Measurements from ENCODE around the gene TIAM2.

TIAM2 gene

GRCh38 chr6:155171109-155171746 lies 176.1 kb downstream of the TIAM2 start:
- H3K4me3 ChIP-seq (ENCODE audit: low read depth, low read length): peak overlapping the region; percentile 36
- TF ChIP-seq CTCF (IDR thresholded peaks at IDR 0.05; ENCODE audit: low read depth, low read length): no peak

GRCh38 chr6:155171747-155172449 lies 176.8 kb downstream of the TIAM2 start:
- peak overlapping the region; percentile 36 for H3K4me3 ChIP-seq (ENCODE audit: low read depth, low read length)
- TF ChIP-seq CTCF (IDR thresholded peaks at IDR 0.05; ENCODE audit: low read depth, low read length): no peak

- H3K4me3 ChIP-seq (ENCODE audit: low read depth, low read length): no peak overlapping the region
- no peak for TF ChIP-seq CTCF (IDR thresholded peaks at IDR 0.05; ENCODE audit: low read depth, low read length)
Observed at GRCh38 chr6:155173488-155173887, 178.4 kb downstream of the TIAM2 start.

- TF ChIP-seq CTCF (IDR thresholded peaks at IDR 0.05; ENCODE audit: low read depth, low read length): peak; percentile 54
Observed at GRCh38 chr6:155174576-155175211, 179.6 kb downstream of the TIAM2 start.

GRCh38 chr6:155177363-155177961 lies 182.3 kb downstream of the TIAM2 start:
- no peak overlapping the region for H3K4me3 ChIP-seq (ENCODE audit: low read depth, low read length)
- no peak; the same call in 1 of the 2 replicates for TF ChIP-seq CTCF (IDR thresholded peaks at IDR 0.05; ENCODE audit: low read depth, low read length)

More at GRCh38 chr6:155174576-155175211, 179.6 kb downstream of the TIAM2 start:
- no peak overlapping the region for H3K4me3 ChIP-seq (ENCODE audit: low read depth, low read length)

- no peak for TF ChIP-seq CTCF (IDR thresholded peaks at IDR 0.05; ENCODE audit: low read depth, low read length)
- H3K4me3 ChIP-seq (ENCODE audit: low read depth, low read length): no peak overlapping the region
Observed at GRCh38 chr6:155181498-155181897, 186.4 kb downstream of the TIAM2 start.

All from WI38 (cell line).